Measurements from ENCODE around the gene MAPKAPK2. TPM values are rescaled to one million over a fixed set of nuclear protein-coding genes. Genes with fewer than 3 reads are reported as not detected.
A peak's percentile ranks its signal among the peaks of the same experiment; 100 is the strongest.

The MAPKAPK2 gene
- total RNA-seq, 4 donors from 2014 or later, result 115 to 207 (median 140) TPM

GRCh38 chr1:206694171-206695124, 9.7 kb downstream of the MAPKAPK2 start:
- TF ChIP-seq POLR2A (IDR thresholded peaks at IDR 0.05), result no peak
- no peak for TF ChIP-seq CTCF (IDR thresholded peaks at IDR 0.05 in 4 of 5, conservative IDR thresholded peaks at IDR 0.05 in 1 of 5)
- no peak for DNase-seq
- in situ Hi-C loops (cut with MboI; ENCODE audit: low sequenced_read_pairs in 4 of 4), result loop anchor here in 1 of 4 donors (25.0 kb wide), 1 partner anchor 1118 kb away; no protein-coding TSS in a partner anchor
- intact Hi-C loops (cut with DNase I; ENCODE audit: low total_unique reads), result loop anchor here (5.0 to 10.0 kb wide), 3 partner anchors 213 to 1120 kb away; no protein-coding TSS in a partner anchor
- Histone ChIP-seq H3K27ac (peak overlapping the region; percentile 93 to 98 (median 96)), H3K4me1 (peaks cover 100% of the 10 kb centered on the region in 2 donors), H3K27me3 (no peaks in the 10 kb centered on the region), H3K36me3 (no peaks in the 10 kb centered on the region), H3K4me3 (peak overlapping the region in 1 of 4 donors; percentile 38), H3K9me3 (no peaks in the 10 kb centered on the region)
- no peak for ATAC-seq

GRCh38 chr1:206695733-206696132, 11.0 kb downstream of the MAPKAPK2 start:
- no peak for ATAC-seq
- Histone ChIP-seq H3K27ac (peak overlapping the region; percentile 93 to 98 (median 96)), H3K4me1 (peaks cover 98 to 100% of the 10 kb centered on the region in 2 donors), H3K4me3 (no peak overlapping the region), H3K27me3 (no peaks in the 10 kb centered on the region), H3K36me3 (no peaks in the 10 kb centered on the region), H3K9me3 (no peaks in the 10 kb centered on the region)
- DNase-seq, result no peak
- TF ChIP-seq CTCF (IDR thresholded peaks at IDR 0.05 in 4 of 5, conservative IDR thresholded peaks at IDR 0.05 in 1 of 5) (no peak), POLR2A (IDR thresholded peaks at IDR 0.05) (no peak)
- intact Hi-C loops (cut with DNase I; ENCODE audit: low total_unique reads) (loop anchor here (10.0 kb wide), 1 partner anchor 1119 kb away; no protein-coding TSS in a partner anchor), in situ Hi-C loops (cut with MboI; ENCODE audit: low sequenced_read_pairs in 4 of 4) (loop anchor here in 1 of 4 donors (25.0 kb wide), 1 partner anchor 1117 kb away; no protein-coding TSS in a partner anchor)

- H3K36me3 ChIP-seq, result no peaks in the 10 kb centered on the region
- peaks cover 98 to 100% of the 10 kb centered on the region in 2 donors for H3K4me1 ChIP-seq
- in situ Hi-C loops (cut with MboI; ENCODE audit: low sequenced_read_pairs in 4 of 4) (loop anchor here in 1 of 4 donors (25.0 kb wide), 1 partner anchor 1115 kb away; no protein-coding TSS in a partner anchor), intact Hi-C loops (cut with DNase I; ENCODE audit: low total_unique reads) (loop anchor here (10.0 kb wide), 1 partner anchor 1118 kb away; no protein-coding TSS in a partner anchor)
- no peak for ATAC-seq
- no peak for DNase-seq
- H3K4me3 ChIP-seq, result no peak overlapping the region
- H3K27ac ChIP-seq, result peak overlapping the region; percentile 93 to 98 (median 96)
- H3K9me3 ChIP-seq, result no peaks in the 10 kb centered on the region
- TF ChIP-seq POLR2A (IDR thresholded peaks at IDR 0.05), result no peak
- no peak for TF ChIP-seq CTCF (IDR thresholded peaks at IDR 0.05 in 4 of 5, conservative IDR thresholded peaks at IDR 0.05 in 1 of 5)
- H3K27me3 ChIP-seq, result no peaks in the 10 kb centered on the region
Observed at GRCh38 chr1:206696812-206697585, 12.3 kb downstream of the MAPKAPK2 start.

- Histone ChIP-seq H3K36me3 (no peaks in the 10 kb centered on the region), H3K9me3 (no peaks in the 10 kb centered on the region), H3K4me1 (peaks cover 98 to 100% of the 10 kb centered on the region in 2 donors), H3K27ac (peak overlapping the region; percentile 93 to 98 (median 96)), H3K4me3 (no peak overlapping the region), H3K27me3 (no peaks in the 10 kb centered on the region)
- no peak for TF ChIP-seq CTCF (IDR thresholded peaks at IDR 0.05 in 4 of 5, conservative IDR thresholded peaks at IDR 0.05 in 1 of 5)
- no peak for TF ChIP-seq POLR2A (IDR thresholded peaks at IDR 0.05)
- in situ Hi-C loops (cut with MboI; ENCODE audit: low sequenced_read_pairs in 4 of 4), result loop anchor here in 1 of 4 donors (25.0 kb wide), 1 partner anchor 1114 kb away; no protein-coding TSS in a partner anchor
- DNase-seq, result no peak
- ATAC-seq, result no peak
- intact Hi-C loops (cut with DNase I; ENCODE audit: low total_unique reads), result loop anchor here (10.0 kb wide), 1 partner anchor 1117 kb away; no protein-coding TSS in a partner anchor
Observed at GRCh38 chr1:206698011-206698410, 13.3 kb downstream of the MAPKAPK2 start.
